WTC11 (cell line): ENCODE measurements around the gene SDK2. TPM values are rescaled to one million over a fixed set of nuclear protein-coding genes. Genes with fewer than 3 reads are reported as not detected.

Source experiments
- CREB1 ChIP-seq: sonication (generic); formaldehyde crosslinking; IDR thresholded peaks from 2 replicates; pipeline ENCODE4 v1.8.0; 2023; ENCODE audit warnings: mild to moderate bottlenecking, missing genetic modification reagents
- ELF4 ChIP-seq: sonication (generic); formaldehyde crosslinking; IDR thresholded peaks from 2 replicates; pipeline ENCODE4 v1.8.1; 2022; ENCODE audit warnings: low read depth, mild to moderate bottlenecking, moderate library complexity, missing genetic modification reagents
- ETV6 ChIP-seq: sonication (generic); formaldehyde crosslinking; IDR thresholded peaks from 2 replicates; pipeline ENCODE4 v1.8.1; 2022; ENCODE audit warnings: mild to moderate bottlenecking, missing genetic modification reagents
- FOXP1 ChIP-seq: sonication (generic); formaldehyde crosslinking; IDR thresholded peaks from 2 replicates; pipeline ENCODE4 v1.8.0; 2022; ENCODE audit warnings: missing genetic modification reagents, mild to moderate bottlenecking, moderate library complexity, borderline replicate concordance
- GTF2I ChIP-seq: fragments of 250-450 bp; sonication (Bioruptor Pico); conservative IDR thresholded peaks from 2 replicates; pipeline ENCODE4 v1.4.0; 2021; ENCODE audit warnings: mild to moderate bottlenecking
- NFYB ChIP-seq: sonication (generic); formaldehyde crosslinking; conservative IDR thresholded peaks from 2 replicates; pipeline ENCODE4 v1.8.0; 2022; ENCODE audit warnings: low read depth, missing genetic modification reagents
- TCF7 ChIP-seq: sonication (generic); formaldehyde crosslinking; IDR thresholded peaks from 2 replicates; pipeline ENCODE4 v1.8.0; 2022; ENCODE audit warnings: mild to moderate bottlenecking, low read depth, missing genetic modification reagents, moderate library complexity
- TP53 ChIP-seq: sonication (generic); formaldehyde crosslinking; IDR thresholded peaks from 2 replicates; pipeline ENCODE4 v1.8.1; 2023; ENCODE audit warnings: mild to moderate bottlenecking, missing genetic modification reagents
- ZNF263 ChIP-seq: sonication (generic); formaldehyde crosslinking; IDR thresholded peaks from 2 replicates; pipeline ENCODE4 v1.8.1; 2022; ENCODE audit warnings: low read depth, mild to moderate bottlenecking, moderate library complexity, missing genetic modification reagents
- ZNF396 ChIP-seq: fragments of 250-450 bp; sonication (Bioruptor Pico); IDR thresholded peaks from 2 replicates; pipeline ENCODE4 v1.8.0; 2021; ENCODE audit warnings: mild to moderate bottlenecking, moderate library complexity, borderline replicate concordance
- total RNA-seq: library from RNA; stranded (reverse); gene quantifications from 3 replicates; pipeline ENCODE4 v1.2.3, GENCODE V29; 2021
- TF ChIP-seq, protein P1 (sequence below): sonication (generic); formaldehyde crosslinking; IDR thresholded peaks from 2 replicates; pipeline ENCODE4 v1.8.0; 2022; ENCODE audit warnings: missing genetic modification reagents
- TF ChIP-seq, protein P2 (sequence below): sonication (generic); formaldehyde crosslinking; IDR thresholded peaks from 2 replicates; pipeline ENCODE4 v1.8.0; 2022; ENCODE audit warnings: mild to moderate bottlenecking, missing genetic modification reagents
- TF ChIP-seq, protein P3 (sequence below): sonication (generic); formaldehyde crosslinking; IDR thresholded peaks from 2 replicates; pipeline ENCODE4 v1.8.1; 2023; ENCODE audit warnings: mild to moderate bottlenecking, missing genetic modification reagents, borderline replicate concordance
- TF ChIP-seq, protein P4 (sequence below): sonication (generic); formaldehyde crosslinking; IDR thresholded peaks from 2 replicates; pipeline ENCODE4 v1.8.0; 2023; ENCODE audit warnings: mild to moderate bottlenecking, missing genetic modification reagents

Gene SDK2
- total RNA-seq, 1 experiment from 2014 or later = 14.8 TPM

DNA sequence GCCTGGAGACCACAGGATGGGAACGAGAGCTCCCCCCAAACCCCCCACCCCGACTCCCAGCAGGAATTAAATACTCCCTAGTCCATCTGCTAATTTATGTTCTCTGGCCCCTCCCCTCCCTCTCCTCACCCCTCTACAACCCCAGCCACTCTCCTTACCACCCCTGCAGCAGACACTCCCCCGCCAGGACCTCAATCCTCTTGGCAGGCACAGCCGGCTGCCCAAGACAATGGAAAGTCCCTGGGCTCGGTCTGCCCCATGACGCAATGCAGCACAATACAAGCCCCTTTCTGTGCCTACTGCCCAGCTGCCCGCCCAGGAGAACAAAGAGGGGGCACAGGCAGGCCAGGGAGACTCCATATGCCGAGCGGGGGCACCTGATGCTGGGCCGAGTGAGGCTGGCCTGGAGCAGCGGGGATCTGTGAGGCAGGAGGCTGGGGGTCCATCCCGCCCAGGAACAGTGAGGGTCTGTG, 302.2 kb downstream of the SDK2 start (continued):
- TF ChIP-seq, protein P1, sequence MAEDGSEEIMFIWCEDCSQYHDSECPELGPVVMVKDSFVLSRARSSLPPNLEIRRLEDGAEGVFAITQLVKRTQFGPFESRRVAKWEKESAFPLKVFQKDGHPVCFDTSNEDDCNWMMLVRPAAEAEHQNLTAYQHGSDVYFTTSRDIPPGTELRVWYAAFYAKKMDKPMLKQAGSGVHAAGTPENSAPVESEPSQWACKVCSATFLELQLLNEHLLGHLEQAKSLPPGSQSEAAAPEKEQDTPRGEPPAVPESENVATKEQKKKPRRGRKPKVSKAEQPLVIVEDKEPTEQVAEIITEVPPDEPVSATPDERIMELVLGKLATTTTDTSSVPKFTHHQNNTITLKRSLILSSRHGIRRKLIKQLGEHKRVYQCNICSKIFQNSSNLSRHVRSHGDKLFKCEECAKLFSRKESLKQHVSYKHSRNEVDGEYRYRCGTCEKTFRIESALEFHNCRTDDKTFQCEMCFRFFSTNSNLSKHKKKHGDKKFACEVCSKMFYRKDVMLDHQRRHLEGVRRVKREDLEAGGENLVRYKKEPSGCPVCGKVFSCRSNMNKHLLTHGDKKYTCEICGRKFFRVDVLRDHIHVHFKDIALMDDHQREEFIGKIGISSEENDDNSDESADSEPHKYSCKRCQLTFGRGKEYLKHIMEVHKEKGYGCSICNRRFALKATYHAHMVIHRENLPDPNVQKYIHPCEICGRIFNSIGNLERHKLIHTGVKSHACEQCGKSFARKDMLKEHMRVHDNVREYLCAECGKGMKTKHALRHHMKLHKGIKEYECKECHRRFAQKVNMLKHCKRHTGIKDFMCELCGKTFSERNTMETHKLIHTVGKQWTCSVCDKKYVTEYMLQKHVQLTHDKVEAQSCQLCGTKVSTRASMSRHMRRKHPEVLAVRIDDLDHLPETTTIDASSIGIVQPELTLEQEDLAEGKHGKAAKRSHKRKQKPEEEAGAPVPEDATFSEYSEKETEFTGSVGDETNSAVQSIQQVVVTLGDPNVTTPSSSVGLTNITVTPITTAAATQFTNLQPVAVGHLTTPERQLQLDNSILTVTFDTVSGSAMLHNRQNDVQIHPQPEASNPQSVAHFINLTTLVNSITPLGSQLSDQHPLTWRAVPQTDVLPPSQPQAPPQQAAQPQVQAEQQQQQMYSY (CRISPR knock-in tag) = peak; percentile 6; the same call in 1 of the 2 replicates
- TF ChIP-seq TCF7 (CRISPR knock-in tag) (no peak), ZNF263 (CRISPR knock-in tag) (no peak), ZNF396 (CRISPR knock-in tag) (no peak), GTF2I (no peak), TP53 (CRISPR knock-in tag) (no peak), ETV6 (CRISPR knock-in tag) (no peak), FOXP1 (CRISPR knock-in tag) (peak; percentile 58; the same call in 1 of the 2 replicates), NFYB (CRISPR knock-in tag) (no peak), CREB1 (no peak), ELF4 (CRISPR knock-in tag) (no peak)
- TF ChIP-seq, protein P2, sequence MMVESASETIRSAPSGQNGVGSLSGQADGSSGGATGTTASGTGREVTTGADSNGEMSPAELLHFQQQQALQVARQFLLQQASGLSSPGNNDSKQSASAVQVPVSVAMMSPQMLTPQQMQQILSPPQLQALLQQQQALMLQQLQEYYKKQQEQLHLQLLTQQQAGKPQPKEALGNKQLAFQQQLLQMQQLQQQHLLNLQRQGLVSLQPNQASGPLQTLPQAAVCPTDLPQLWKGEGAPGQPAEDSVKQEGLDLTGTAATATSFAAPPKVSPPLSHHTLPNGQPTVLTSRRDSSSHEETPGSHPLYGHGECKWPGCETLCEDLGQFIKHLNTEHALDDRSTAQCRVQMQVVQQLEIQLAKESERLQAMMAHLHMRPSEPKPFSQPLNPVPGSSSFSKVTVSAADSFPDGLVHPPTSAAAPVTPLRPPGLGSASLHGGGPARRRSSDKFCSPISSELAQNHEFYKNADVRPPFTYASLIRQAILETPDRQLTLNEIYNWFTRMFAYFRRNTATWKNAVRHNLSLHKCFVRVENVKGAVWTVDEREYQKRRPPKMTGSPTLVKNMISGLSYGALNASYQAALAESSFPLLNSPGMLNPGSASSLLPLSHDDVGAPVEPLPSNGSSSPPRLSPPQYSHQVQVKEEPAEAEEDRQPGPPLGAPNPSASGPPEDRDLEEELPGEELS (CRISPR knock-in tag) = no peak
- TF ChIP-seq, protein P3, sequence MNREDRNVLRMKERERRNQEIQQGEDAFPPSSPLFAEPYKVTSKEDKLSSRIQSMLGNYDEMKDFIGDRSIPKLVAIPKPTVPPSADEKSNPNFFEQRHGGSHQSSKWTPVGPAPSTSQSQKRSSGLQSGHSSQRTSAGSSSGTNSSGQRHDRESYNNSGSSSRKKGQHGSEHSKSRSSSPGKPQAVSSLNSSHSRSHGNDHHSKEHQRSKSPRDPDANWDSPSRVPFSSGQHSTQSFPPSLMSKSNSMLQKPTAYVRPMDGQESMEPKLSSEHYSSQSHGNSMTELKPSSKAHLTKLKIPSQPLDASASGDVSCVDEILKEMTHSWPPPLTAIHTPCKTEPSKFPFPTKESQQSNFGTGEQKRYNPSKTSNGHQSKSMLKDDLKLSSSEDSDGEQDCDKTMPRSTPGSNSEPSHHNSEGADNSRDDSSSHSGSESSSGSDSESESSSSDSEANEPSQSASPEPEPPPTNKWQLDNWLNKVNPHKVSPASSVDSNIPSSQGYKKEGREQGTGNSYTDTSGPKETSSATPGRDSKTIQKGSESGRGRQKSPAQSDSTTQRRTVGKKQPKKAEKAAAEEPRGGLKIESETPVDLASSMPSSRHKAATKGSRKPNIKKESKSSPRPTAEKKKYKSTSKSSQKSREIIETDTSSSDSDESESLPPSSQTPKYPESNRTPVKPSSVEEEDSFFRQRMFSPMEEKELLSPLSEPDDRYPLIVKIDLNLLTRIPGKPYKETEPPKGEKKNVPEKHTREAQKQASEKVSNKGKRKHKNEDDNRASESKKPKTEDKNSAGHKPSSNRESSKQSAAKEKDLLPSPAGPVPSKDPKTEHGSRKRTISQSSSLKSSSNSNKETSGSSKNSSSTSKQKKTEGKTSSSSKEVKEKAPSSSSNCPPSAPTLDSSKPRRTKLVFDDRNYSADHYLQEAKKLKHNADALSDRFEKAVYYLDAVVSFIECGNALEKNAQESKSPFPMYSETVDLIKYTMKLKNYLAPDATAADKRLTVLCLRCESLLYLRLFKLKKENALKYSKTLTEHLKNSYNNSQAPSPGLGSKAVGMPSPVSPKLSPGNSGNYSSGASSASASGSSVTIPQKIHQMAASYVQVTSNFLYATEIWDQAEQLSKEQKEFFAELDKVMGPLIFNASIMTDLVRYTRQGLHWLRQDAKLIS (CRISPR knock-in tag) = no peak
- TF ChIP-seq, protein P4, sequence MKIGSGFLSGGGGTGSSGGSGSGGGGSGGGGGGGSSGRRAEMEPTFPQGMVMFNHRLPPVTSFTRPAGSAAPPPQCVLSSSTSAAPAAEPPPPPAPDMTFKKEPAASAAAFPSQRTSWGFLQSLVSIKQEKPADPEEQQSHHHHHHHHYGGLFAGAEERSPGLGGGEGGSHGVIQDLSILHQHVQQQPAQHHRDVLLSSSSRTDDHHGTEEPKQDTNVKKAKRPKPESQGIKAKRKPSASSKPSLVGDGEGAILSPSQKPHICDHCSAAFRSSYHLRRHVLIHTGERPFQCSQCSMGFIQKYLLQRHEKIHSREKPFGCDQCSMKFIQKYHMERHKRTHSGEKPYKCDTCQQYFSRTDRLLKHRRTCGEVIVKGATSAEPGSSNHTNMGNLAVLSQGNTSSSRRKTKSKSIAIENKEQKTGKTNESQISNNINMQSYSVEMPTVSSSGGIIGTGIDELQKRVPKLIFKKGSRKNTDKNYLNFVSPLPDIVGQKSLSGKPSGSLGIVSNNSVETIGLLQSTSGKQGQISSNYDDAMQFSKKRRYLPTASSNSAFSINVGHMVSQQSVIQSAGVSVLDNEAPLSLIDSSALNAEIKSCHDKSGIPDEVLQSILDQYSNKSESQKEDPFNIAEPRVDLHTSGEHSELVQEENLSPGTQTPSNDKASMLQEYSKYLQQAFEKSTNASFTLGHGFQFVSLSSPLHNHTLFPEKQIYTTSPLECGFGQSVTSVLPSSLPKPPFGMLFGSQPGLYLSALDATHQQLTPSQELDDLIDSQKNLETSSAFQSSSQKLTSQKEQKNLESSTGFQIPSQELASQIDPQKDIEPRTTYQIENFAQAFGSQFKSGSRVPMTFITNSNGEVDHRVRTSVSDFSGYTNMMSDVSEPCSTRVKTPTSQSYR (CRISPR knock-in tag) = no peak
- TF ChIP-seq, all 79 proteins: peak for 4
